Measurements from ENCODE around the gene RPTOR.

Gene RPTOR

GRCh38 chr17:80517641-80518040, 27.0 kb upstream of the RPTOR start:
- Histone ChIP-seq H3K23ac (ENCODE audit: low read length) (no peak overlapping the region), H3K36me3 (ENCODE audit: control insufficient read depth, insufficient read depth, low read length) (no peaks in the 10 kb centered on the region), H3K4me1 (ENCODE audit: control insufficient read depth, low read depth, low read length) (no peaks in the 10 kb centered on the region), H3K9ac (ENCODE audit: low read length) (no peak overlapping the region), H3K18ac (ENCODE audit: low read length) (no peak overlapping the region), H3K4ac (ENCODE audit: low read depth, low read length) (no peak overlapping the region), H3K4me3 (ENCODE audit: low read length) (no peak overlapping the region), H4K5ac (ENCODE audit: low read length) (no peak overlapping the region), H2BK5ac (ENCODE audit: low read length) (no peak overlapping the region), H2BK120ac (ENCODE audit: low read depth, low read length) (no peak overlapping the region), H4K8ac (ENCODE audit: low read depth, low read length) (no peak overlapping the region), H3K79me1 (ENCODE audit: low read length) (no peaks in the 10 kb centered on the region), H2AK5ac (ENCODE audit: low read length) (no peak overlapping the region), H2BK15ac (replicated peaks; ENCODE audit: low read depth) (no peak overlapping the region), H3K56ac (ENCODE audit: low read length) (no peak overlapping the region), H3K79me2 (ENCODE audit: control insufficient read depth, insufficient read depth, low read length) (no peaks in the 10 kb centered on the region), H3K4me2 (ENCODE audit: low read length) (no peak overlapping the region), H3K27ac (ENCODE audit: low read depth, low read length) (no peak overlapping the region), H3K27me3 (ENCODE audit: insufficient read depth, low read length, poor library complexity) (no peaks in the 10 kb centered on the region)
- no peak for DNase-seq
- WGBS (ENCODE audit: extremely low coverage, insufficient coverage, low lambda C conversion rate) = no CpG with 5 or more reads among the region's 3 CpGs

GRCh38 chr17:80518392-80518791, 26.2 kb upstream of the RPTOR start:
- no peak overlapping the region for H3K23ac ChIP-seq (ENCODE audit: low read length)
- H3K27me3 ChIP-seq (ENCODE audit: insufficient read depth, low read length, poor library complexity) = no peaks in the 10 kb centered on the region
- H3K4ac ChIP-seq (ENCODE audit: low read depth, low read length) = no peak overlapping the region
- H2BK5ac ChIP-seq (ENCODE audit: low read length) = no peak overlapping the region
- H3K79me2 ChIP-seq (ENCODE audit: control insufficient read depth, insufficient read depth, low read length) = no peaks in the 10 kb centered on the region
- H4K8ac ChIP-seq (ENCODE audit: low read depth, low read length) = no peak overlapping the region
- DNase-seq = no peak
- no peak overlapping the region for H3K56ac ChIP-seq (ENCODE audit: low read length)
- H2BK15ac ChIP-seq (replicated peaks; ENCODE audit: low read depth) = no peak overlapping the region
- 100% methylated on average over 1 of the region's 1 CpG for WGBS (ENCODE audit: extremely low coverage, insufficient coverage, low lambda C conversion rate)
- no peak overlapping the region for H4K5ac ChIP-seq (ENCODE audit: low read length)
- H3K9ac ChIP-seq (ENCODE audit: low read length) = no peak overlapping the region
- H3K4me1 ChIP-seq (ENCODE audit: control insufficient read depth, low read depth, low read length) = no peaks in the 10 kb centered on the region
- no peak overlapping the region for H2BK120ac ChIP-seq (ENCODE audit: low read depth, low read length)
- no peaks in the 10 kb centered on the region for H3K36me3 ChIP-seq (ENCODE audit: control insufficient read depth, insufficient read depth, low read length)
- H3K27ac ChIP-seq (ENCODE audit: low read depth, low read length) = no peak overlapping the region
- H3K4me2 ChIP-seq (ENCODE audit: low read length) = no peak overlapping the region
- no peaks in the 10 kb centered on the region for H3K79me1 ChIP-seq (ENCODE audit: low read length)
- no peak overlapping the region for H2AK5ac ChIP-seq (ENCODE audit: low read length)
- no peak overlapping the region for H3K18ac ChIP-seq (ENCODE audit: low read length)
- H3K4me3 ChIP-seq (ENCODE audit: low read length) = no peak overlapping the region

- no peak overlapping the region for H3K27ac ChIP-seq (ENCODE audit: low read depth, low read length)
- WGBS (ENCODE audit: extremely low coverage, insufficient coverage, low lambda C conversion rate) = no CpG with 5 or more reads among the region's 7 CpGs
- DNase-seq = no peak
These were observed 25.4 kb upstream of the RPTOR start for GRCh38 chr17:80519091-80519781.

GRCh38 chr17:80520810-80521455, 23.7 kb upstream of the RPTOR start:
- Histone ChIP-seq H4K8ac (ENCODE audit: low read depth, low read length) (no peak overlapping the region), H3K4ac (ENCODE audit: low read depth, low read length) (no peak overlapping the region), H3K4me3 (ENCODE audit: low read length) (no peak overlapping the region), H3K36me3 (ENCODE audit: control insufficient read depth, insufficient read depth, low read length) (no peaks in the 10 kb centered on the region), H3K4me1 (ENCODE audit: control insufficient read depth, low read depth, low read length) (no peaks in the 10 kb centered on the region), H4K5ac (ENCODE audit: low read length) (no peak overlapping the region), H2BK15ac (replicated peaks; ENCODE audit: low read depth) (no peak overlapping the region), H3K4me2 (ENCODE audit: low read length) (no peak overlapping the region), H3K27me3 (ENCODE audit: insufficient read depth, low read length, poor library complexity) (no peaks in the 10 kb centered on the region), H3K9ac (ENCODE audit: low read length) (no peak overlapping the region), H3K79me1 (ENCODE audit: low read length) (no peaks in the 10 kb centered on the region), H3K18ac (ENCODE audit: low read length) (no peak overlapping the region), H2BK120ac (ENCODE audit: low read depth, low read length) (no peak overlapping the region), H3K27ac (ENCODE audit: low read depth, low read length) (no peak overlapping the region), H2BK5ac (ENCODE audit: low read length) (no peak overlapping the region), H3K56ac (ENCODE audit: low read length) (no peak overlapping the region), H3K23ac (ENCODE audit: low read length) (no peak overlapping the region), H2AK5ac (ENCODE audit: low read length) (no peak overlapping the region), H3K79me2 (ENCODE audit: control insufficient read depth, insufficient read depth, low read length) (no peaks in the 10 kb centered on the region)
- WGBS (ENCODE audit: extremely low coverage, insufficient coverage, low lambda C conversion rate) = no CpG with 5 or more reads among the region's 10 CpGs
- no peak for DNase-seq

More at GRCh38 chr17:80519091-80519781, 25.4 kb upstream of the RPTOR start:
- H3K36me3 ChIP-seq (ENCODE audit: control insufficient read depth, insufficient read depth, low read length) = no peaks in the 10 kb centered on the region
- H4K8ac ChIP-seq (ENCODE audit: low read depth, low read length) = no peak overlapping the region
- no peak overlapping the region for H3K9ac ChIP-seq (ENCODE audit: low read length)
- no peak overlapping the region for H3K4ac ChIP-seq (ENCODE audit: low read depth, low read length)
- H3K4me2 ChIP-seq (ENCODE audit: low read length) = no peak overlapping the region
- no peak overlapping the region for H3K56ac ChIP-seq (ENCODE audit: low read length)
- no peak overlapping the region for H2BK15ac ChIP-seq (replicated peaks; ENCODE audit: low read depth)
- no peak overlapping the region for H2BK120ac ChIP-seq (ENCODE audit: low read depth, low read length)
- no peaks in the 10 kb centered on the region for H3K4me1 ChIP-seq (ENCODE audit: control insufficient read depth, low read depth, low read length)
- no peaks in the 10 kb centered on the region for H3K27me3 ChIP-seq (ENCODE audit: insufficient read depth, low read length, poor library complexity)
- no peak overlapping the region for H2BK5ac ChIP-seq (ENCODE audit: low read length)
- no peak overlapping the region for H3K4me3 ChIP-seq (ENCODE audit: low read length)
- H3K79me2 ChIP-seq (ENCODE audit: control insufficient read depth, insufficient read depth, low read length) = no peaks in the 10 kb centered on the region
- no peak overlapping the region for H4K5ac ChIP-seq (ENCODE audit: low read length)
- H3K23ac ChIP-seq (ENCODE audit: low read length) = no peak overlapping the region
- no peak overlapping the region for H2AK5ac ChIP-seq (ENCODE audit: low read length)
- no peak overlapping the region for H3K18ac ChIP-seq (ENCODE audit: low read length)
- no peaks in the 10 kb centered on the region for H3K79me1 ChIP-seq (ENCODE audit: low read length)

GRCh38 chr17:80523054-80523744, 21.4 kb upstream of the RPTOR start:
- no CpG with 5 or more reads among the region's 12 CpGs for WGBS (ENCODE audit: extremely low coverage, insufficient coverage, low lambda C conversion rate)

More at GRCh38 chr17:80523054-80523744, 21.4 kb upstream of the RPTOR start:
- H3K4me2 ChIP-seq (ENCODE audit: low read length) = no peak overlapping the region
- no peak overlapping the region for H2BK15ac ChIP-seq (replicated peaks; ENCODE audit: low read depth)
- no peaks in the 10 kb centered on the region for H3K36me3 ChIP-seq (ENCODE audit: control insufficient read depth, insufficient read depth, low read length)
- H3K79me2 ChIP-seq (ENCODE audit: control insufficient read depth, insufficient read depth, low read length) = no peaks in the 10 kb centered on the region
- no peaks in the 10 kb centered on the region for H3K27me3 ChIP-seq (ENCODE audit: insufficient read depth, low read length, poor library complexity)
- no peak overlapping the region for H4K8ac ChIP-seq (ENCODE audit: low read depth, low read length)
- no peak overlapping the region for H3K4me3 ChIP-seq (ENCODE audit: low read length)
- H2BK120ac ChIP-seq (ENCODE audit: low read depth, low read length) = no peak overlapping the region
- no peak overlapping the region for H3K4ac ChIP-seq (ENCODE audit: low read depth, low read length)
- H3K56ac ChIP-seq (ENCODE audit: low read length) = no peak overlapping the region
- no peak overlapping the region for H2AK5ac ChIP-seq (ENCODE audit: low read length)
- H3K18ac ChIP-seq (ENCODE audit: low read length) = no peak overlapping the region
- no peak overlapping the region for H4K5ac ChIP-seq (ENCODE audit: low read length)
- no peak overlapping the region for H3K27ac ChIP-seq (ENCODE audit: low read depth, low read length)
- no peak overlapping the region for H3K9ac ChIP-seq (ENCODE audit: low read length)
- H3K23ac ChIP-seq (ENCODE audit: low read length) = no peak overlapping the region
- H3K79me1 ChIP-seq (ENCODE audit: low read length) = no peaks in the 10 kb centered on the region
- no peaks in the 10 kb centered on the region for H3K4me1 ChIP-seq (ENCODE audit: control insufficient read depth, low read depth, low read length)
- no peak overlapping the region for H2BK5ac ChIP-seq (ENCODE audit: low read length)
- DNase-seq = no peak

Measured in mesendoderm (in vitro differentiated cells).